TTC549 (cell line): ENCODE data around the gene ZNF653.
"Not testable (repeated sequence)": the region's sequence is repeated elsewhere in the genome, so short reads cannot be mapped to it uniquely, and the experiment has no call there.

Experiments used
- FAIRE-seq: peaks from 2 replicates; lab custom pipeline; 2012; peaks lifted over from hg19 to GRCh38; lab: Jason Lieb, UNC

The ZNF653 gene

DNA sequence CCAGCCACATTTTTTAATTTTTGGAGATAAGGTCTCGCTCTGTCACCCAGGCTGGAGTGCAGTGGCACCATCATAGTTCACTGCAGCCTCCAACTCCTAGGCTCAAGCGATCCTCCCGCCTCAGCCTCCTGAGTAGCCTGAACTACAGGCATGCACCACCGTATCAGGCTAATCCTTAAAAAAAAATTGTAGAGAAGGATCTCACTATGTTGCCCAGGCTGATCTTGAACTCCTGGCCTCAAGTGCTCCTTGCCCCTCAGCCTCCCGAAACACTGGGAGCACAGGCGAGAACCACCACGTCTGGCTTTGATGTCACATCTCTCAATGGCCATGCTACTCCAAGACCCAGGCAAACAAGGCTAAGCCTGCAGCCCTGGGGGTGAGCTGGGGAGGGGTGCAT lies 49.0 kb downstream of the ZNF653 start:
- FAIRE-seq: no peak

DNA sequence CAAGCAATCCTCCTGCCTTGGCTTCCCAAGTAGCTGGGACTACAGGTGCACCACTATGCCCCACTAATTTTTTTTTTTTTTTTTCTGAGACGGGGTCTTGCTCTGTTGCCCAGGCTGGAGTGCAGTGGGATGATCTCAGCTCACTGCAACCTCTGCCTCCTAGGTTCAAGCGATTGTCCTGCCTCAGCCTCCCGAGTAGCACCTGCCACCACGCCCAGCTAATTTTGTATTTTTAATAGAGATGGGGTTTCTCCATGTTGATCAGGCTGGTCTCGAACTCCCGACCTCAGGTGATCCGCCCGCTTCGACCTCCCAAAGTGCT lies 50.4 kb downstream of the ZNF653 start:
- not testable (repeated sequence) for FAIRE-seq

DNA sequence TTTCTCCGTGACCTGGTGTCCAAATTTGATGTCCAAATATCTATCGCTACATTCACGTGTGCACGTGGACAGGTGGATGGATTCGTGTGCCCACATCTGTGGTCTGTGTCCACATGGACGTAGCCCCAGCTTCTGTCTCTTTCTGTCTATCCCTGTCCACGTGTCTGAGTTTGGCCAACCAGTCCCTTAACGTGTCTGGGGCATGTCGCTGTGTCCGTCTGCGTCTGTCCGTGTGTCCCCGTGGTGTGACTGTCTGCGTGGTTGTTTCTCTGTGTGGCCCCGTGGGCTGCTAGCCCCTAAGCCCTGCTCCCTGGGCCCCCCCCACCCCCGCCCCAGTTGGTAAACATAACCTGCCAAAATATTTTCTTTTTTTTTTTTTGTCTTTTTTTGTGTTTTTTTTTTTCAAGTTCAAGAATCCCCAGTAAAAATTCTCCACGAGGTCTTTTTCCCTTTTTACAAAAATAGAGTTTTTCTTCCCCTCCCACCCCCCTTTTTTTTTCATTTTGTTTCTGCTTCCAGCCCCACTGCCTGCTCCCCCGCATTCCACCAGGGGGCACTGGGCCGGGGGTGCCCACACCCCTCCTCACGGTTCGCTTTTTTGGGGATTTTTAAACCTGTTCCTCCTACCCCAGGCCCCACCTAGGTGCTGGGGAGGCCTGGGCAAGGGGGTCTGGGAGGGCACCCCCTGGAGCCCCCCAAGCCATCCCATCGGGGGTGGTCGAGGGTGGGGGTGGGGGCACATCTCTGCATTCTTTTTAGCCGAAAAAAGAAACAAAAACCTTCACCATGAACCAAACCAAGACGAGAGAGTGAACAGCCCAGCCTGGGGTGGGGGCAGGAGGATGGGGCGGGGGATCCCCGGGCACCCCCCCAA lies 51.9 kb downstream of the ZNF653 start:
- no peak for FAIRE-seq

DNA sequence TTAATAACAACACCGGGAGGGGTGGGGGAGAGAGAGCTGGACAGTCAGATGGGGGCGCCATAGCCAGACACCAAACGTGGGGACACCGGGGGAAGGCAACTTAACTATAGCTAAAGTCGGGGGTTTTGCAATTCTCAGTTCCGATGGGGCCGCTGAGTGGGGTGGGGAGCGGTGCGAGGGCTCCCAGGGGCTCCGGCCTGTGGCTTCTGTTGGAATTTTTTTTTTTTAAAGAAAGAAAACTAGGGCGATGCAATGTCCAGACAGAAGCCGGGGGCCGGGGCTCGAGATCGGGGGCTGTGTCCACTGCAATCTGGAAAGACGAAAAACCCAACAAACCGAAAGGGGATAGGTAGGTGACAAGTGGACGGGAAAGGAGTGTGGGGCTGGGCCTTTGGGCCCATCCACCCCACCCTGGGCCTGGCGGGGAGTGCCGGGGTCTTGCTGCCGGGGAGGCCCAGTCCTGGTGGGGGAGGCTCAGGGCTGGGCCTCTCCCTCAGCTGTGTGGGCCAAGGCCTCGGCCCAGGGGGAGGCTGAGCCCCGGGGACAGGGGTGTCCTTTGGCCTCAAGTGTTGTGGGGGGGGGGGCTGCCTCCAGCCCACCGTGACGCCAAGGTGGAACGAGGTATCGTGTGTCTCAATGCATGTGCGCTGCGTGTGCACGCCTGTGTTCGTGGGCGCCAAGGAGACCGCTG lies 52.9 kb downstream of the ZNF653 start:
- FAIRE-seq: no peak

- FAIRE-seq: peak; percentile 78
These were observed 53.6 kb downstream of the ZNF653 start for GRCh38 chr19:11451871-11452619.

- no peak for FAIRE-seq
These were observed 54.2 kb downstream of the ZNF653 start for GRCh38 chr19:11451327-11451870.

DNA sequence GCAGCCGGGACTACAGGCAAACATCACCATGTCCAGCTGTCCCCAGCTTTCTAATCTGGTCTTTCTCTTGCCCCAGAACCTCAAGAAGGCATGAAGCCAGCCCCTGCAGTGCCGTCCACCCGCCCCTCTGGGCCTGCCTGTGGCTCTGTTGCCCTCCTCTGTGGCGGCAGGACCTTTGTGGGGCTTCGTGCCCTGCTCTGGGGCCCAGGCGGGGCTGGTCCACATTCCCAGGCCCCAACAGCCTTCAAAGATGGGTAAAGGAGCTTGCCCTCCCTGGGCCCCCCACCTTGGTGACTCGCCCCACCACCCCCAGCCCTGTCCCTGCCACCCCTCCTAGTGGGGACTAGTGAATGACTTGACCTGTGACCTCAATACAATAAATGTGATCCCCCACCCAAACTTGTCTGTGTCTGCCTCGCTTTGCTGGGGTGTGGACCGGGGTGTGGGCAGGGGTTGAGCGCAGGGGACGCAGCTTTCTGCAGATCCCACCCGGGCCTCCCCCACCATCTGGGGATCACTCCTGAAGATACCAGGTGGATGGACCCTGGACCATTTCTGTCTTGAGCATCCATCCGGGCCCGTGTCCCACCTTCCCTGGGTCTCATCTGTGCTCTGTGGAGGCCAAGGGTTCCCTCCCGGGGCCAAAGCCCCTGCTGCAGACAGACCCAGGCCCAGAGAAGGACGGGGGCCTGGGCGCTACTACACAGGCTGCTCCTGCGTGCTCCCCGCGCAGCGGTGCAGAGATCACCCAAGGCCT lies 54.9 kb downstream of the ZNF653 start:
- FAIRE-seq: no peak

DNA sequence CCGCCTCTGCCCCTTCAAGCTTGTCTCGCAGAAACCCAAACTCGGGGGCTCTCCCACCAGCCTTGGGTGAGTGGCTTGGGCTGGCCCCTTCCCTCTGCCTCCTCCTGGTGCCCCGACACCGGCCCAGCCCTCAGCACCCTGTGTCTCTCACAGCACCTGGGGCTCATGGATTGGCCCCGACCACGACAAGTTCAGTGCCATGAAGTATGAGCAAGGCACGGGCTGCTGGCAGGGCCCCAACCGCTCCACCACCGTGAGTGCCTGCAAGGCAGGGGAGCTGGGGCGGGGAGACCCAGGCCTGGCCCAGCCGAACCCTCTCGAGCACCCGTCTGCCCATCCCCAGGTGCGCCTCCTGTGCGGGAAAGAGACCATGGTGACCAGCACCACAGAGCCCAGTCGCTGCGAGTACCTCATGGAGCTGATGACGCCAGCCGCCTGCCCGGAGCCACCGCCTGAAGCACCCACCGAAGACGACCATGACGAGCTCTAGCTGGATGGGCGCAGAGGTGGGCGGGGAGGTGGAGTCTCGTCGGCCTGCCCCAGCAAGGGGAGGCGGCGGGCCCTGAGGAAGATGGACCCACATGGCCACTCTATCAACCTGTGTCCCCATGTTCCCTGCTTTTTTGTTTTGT lies 56.6 kb downstream of the ZNF653 start:
- no peak for FAIRE-seq

DNA sequence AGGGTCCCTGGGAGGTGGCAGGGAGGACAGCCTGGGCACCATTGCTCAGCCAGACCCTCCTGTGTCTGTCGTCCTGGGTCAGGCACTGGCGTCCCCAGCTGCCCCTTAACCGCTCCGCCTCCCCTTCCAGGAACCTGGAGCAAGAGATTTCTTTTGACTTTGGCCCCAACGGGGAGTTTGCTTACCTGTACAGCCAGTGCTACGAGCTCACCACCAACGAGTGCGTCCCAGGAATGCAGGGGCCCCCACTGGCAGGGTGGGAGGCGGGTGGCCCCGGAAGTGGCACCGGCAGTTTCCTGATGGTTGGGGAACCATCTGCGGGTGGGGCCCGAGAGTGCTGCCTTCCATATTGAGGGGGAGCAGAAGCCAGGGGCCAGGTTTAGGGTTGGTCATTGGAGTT lies 57.2 kb downstream of the ZNF653 start:
- no peak for FAIRE-seq

- no peak for FAIRE-seq
These were observed 58.0 kb downstream of the ZNF653 start for GRCh38 chr19:11447347-11448262.

GRCh38 chr19:11446652-11447301 lies 58.9 kb downstream of the ZNF653 start:
- no peak for FAIRE-seq

DNA sequence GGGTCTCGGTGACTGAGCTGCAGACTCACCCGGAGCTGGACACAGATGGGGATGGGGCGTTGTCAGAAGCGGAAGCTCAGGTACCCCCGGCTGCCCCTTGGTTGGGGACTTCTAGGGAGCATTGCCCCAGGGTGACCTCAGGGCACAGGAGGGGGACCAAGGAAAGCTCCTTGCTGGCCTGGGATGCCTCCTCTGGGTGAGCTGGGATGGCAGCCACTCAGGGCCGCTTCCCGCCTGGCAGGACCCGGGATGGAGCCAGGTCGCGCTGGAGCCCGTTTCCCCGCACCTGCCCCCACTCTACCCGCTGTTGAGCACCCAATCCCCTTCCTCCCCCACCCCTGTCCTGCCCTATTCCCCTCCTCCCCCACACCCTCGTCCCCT lies 59.4 kb downstream of the ZNF653 start:
- no peak for FAIRE-seq

DNA sequence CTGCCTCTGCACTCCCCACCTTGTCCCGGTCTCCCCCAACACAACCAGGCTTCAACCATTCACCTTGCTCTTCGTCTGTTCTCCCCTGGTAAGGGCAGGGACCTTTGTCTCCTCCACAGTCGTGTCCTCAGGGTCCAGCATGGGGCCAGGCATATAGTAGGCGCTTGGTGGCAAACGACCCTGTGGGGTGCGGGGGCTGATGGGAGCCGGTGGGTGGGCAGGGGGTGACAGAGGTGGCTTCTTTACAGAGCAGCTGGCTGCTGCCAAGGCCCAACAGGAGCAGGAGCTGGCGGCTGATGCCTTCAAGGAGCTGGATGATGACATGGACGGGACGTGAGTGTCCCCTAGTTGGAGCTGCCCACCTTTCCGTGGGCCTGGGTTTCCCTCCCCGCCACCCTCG lies 60.5 kb downstream of the ZNF653 start:
- no peak for FAIRE-seq

DNA sequence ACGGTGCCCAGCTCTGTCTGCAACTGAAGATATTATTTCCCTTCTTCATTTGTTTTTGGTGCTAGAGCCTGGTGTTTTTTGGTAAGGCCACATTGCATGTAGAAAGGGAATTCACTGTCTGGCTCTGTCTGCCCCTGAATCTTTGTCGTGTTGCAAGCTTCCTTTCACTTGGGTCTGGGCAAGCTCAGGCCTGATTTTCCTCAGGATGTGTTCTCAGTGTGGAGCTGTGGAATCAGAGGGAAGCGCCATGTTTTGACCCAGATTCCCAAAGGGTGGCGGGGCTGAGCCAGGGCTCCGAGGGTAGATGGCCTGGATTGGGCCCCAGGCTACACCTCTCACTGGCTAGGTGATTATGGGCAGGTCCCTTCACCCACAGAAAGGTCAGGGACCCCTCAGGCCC lies 61.6 kb downstream of the ZNF653 start:
- FAIRE-seq: no peak

DNA sequence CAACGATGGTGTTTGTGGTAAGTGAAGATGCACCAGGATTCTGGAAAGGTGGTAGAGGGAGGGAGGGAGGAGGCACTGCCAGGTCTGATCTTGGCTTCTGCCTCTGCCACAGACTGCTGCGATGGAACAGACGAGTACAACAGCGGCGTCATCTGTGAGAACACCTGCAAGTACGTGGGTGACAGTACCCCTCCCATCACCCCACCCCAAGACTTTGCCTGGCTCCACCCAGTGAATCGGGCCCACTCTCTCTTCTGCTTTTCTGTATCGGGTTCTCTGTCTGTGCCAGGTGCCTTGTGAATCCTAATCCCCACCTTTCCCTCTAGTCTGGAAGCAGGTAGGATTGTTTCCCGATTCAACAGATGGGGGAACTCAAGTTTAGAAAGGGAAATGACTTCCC lies 67.7 kb downstream of the ZNF653 start:
- FAIRE-seq: no peak

- FAIRE-seq: no peak
These were observed 69.8 kb downstream of the ZNF653 start for GRCh38 chr19:11435833-11436313.

DNA sequence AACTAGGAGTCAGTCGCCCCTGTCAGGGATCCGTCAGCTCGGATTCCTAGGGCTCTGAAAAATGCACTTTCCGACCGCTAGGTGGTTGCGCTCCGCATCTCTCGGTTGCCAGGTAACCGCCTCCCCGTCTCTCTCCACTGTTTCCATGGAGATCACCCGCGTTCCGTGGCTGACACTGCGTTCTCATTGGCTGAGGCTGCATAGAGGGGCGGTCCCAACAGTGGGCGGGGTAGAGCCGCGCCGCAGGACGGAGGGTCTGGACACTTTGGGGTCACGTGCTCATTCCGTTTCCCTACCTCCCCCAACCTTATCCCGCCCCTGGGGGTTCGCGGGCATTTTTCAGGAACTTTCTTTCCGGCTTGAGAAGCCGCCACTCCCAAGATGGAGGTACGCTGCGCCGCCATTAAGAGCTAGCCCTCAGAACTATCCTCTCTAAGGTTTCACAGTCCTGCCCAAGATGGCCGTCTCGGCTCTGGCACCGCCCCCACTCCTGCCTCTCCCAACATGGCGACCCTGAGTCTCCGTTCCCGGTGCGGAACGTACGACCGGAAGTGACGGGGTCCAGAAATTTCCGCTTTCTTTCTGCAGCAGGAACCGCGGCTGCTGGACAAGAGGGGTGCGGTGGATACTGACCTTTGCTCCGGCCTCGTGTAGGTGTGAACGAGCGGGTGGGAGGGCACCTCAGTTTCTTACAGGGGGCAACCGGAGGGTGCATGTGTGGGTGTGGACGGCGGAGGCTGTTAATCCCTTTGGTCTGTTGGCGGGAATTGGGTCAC lies 70.4 kb downstream of the ZNF653 start, which contains the start of the genes ODAD3 and PRKCSH:
Gene ODAD3 (minus strand): TSS at position 65 of the 776 bp plus-strand sequence. CDS start 105 bp downstream, outside the sequence.
Gene PRKCSH (plus strand): TSS at position 579 of the 776 bp plus-strand sequence. CDS start 483 bp downstream, outside the sequence.
- FAIRE-seq: peak; percentile 98

GRCh38 chr19:11434703-11435056 lies 71.0 kb downstream of the ZNF653 start:
- no peak for FAIRE-seq

DNA sequence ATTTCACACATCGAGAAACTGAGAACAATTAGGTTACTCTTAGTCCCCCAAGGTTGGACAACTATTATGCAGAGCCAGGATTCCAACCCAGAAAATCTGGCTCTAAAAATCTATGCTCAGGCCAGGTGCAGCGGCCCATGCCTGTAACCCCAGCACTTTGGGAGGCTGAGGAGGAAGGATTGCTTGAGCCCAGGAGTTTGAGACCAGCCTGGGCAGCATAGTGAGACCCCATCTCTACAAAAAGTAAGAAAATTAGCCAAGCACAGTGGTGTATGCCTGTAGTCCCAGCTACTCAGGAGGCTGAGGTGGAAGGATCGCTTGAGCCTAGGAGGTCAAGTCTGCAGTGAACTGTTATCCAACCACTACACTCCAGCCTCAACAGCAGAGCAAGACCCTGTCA lies 72.1 kb downstream of the ZNF653 start:
- FAIRE-seq: not testable (repeated sequence)
